Thyroid gland (tissue), 4 donors: ENCODE results near the gene CCR9.

Experiments used
- POLR2A ChIP-seq, 2 donors: fragments of 450-650 bp; IDR thresholded peaks; one replicate each; pipeline ENCODE4 v1.6.1; 2017; ENCODE audit warnings: antibody characterized with exemption in 2 of 2, mild to moderate bottlenecking in 2 of 2, moderate library complexity in 1 of 2
- TF ChIP-seq, protein P1 (sequence below), 6 experiments: fragments of 200-600 bp in 3 of 6; fragments of 450-650 bp in 3 of 6; sonication (generic) in 3 of 6; IDR thresholded peaks; one replicate each; pipeline ENCODE4 v1.5.1; 2016 to 2019; ENCODE audit warnings: antibody characterized with exemption in 6 of 6, mild to moderate bottlenecking in 2 of 6, inconsistent platforms in 1 of 6, moderate library complexity in 1 of 6

GRCh38 chr3:45946875-45947274 is 60.5 kb downstream of the CCR9 start:
- no peak for TF ChIP-seq POLR2A (IDR thresholded peaks at IDR 0.05)
- TF ChIP-seq, protein P1, sequence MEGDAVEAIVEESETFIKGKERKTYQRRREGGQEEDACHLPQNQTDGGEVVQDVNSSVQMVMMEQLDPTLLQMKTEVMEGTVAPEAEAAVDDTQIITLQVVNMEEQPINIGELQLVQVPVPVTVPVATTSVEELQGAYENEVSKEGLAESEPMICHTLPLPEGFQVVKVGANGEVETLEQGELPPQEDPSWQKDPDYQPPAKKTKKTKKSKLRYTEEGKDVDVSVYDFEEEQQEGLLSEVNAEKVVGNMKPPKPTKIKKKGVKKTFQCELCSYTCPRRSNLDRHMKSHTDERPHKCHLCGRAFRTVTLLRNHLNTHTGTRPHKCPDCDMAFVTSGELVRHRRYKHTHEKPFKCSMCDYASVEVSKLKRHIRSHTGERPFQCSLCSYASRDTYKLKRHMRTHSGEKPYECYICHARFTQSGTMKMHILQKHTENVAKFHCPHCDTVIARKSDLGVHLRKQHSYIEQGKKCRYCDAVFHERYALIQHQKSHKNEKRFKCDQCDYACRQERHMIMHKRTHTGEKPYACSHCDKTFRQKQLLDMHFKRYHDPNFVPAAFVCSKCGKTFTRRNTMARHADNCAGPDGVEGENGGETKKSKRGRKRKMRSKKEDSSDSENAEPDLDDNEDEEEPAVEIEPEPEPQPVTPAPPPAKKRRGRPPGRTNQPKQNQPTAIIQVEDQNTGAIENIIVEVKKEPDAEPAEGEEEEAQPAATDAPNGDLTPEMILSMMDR (IDR thresholded peaks at IDR 0.05) = no peak
